Measurements from ENCODE around the gene SETD1A. TPM values are rescaled to one million over a fixed set of nuclear protein-coding genes. Genes with fewer than 3 reads are reported as not detected.

The SETD1A gene
- total and polyA plus RNA-seq, 7 experiments from 2014 or later, result 1.3 to 47.2 (median 32.9) TPM

GRCh38 chr16:30965436-30965835 lies 7.9 kb downstream of the SETD1A start:
- DNase-seq, result no peak
- POLR2A ChIA-PET, result no interaction called here
- H3K4me3 ChIP-seq (ENCODE audit: low read length), result no peak overlapping the region
- Mint-ChIP-seq H3K4me1 (peaks cover under 1 to 13% (median 8%) of the 10 kb centered on the region in 7 donors), H3K36me3 (peaks cover 11 to 58% (median 23%) of the 10 kb centered on the region in 5 donors), H3K9me3 (no peaks in the 10 kb centered on the region), H3K27ac (no peak overlapping the region), H3K27me3 (no peaks in the 10 kb centered on the region), H3K4me3 (no peak overlapping the region)
- no peaks in the 10 kb centered on the region for H3K4me1 ChIP-seq (ENCODE audit: control insufficient read depth in 2 of 2, insufficient read depth in 2 of 2, low read length in 2 of 2)
- peaks cover 17 to 93% (median 18%) of the 10 kb centered on the region in 3 experiments for H3K36me3 ChIP-seq (ENCODE audit: control insufficient read depth in 2 of 3, insufficient read depth in 3 of 3, low read length in 3 of 3)
- intact Hi-C loops (cut with micrococcal nuclease), result no loop called here
- H3K27me3 ChIP-seq (ENCODE audit: control insufficient read depth in 2 of 2, insufficient read depth in 2 of 2, low read length in 2 of 2), result no peaks in the 10 kb centered on the region
- H3K27ac ChIP-seq (ENCODE audit: low read depth, low read length), result no peak overlapping the region
- CTCF ChIA-PET, result no interaction called here
- ATAC-seq, result no peak
- no peaks in the 10 kb centered on the region for H3K9me3 ChIP-seq (ENCODE audit: control insufficient read depth in 2 of 3, low read length in 3 of 3)

- peaks cover 0 to 18% (median 5%) of the 10 kb centered on the region in 7 donors for H3K4me1 Mint-ChIP-seq
- H3K4me1 ChIP-seq (ENCODE audit: control insufficient read depth in 2 of 2, insufficient read depth in 2 of 2, low read length in 2 of 2), result no peaks in the 10 kb centered on the region
- H3K27me3 Mint-ChIP-seq, result no peaks in the 10 kb centered on the region
- H3K4me3 ChIP-seq (ENCODE audit: low read length), result no peak overlapping the region
- intact Hi-C loops (cut with micrococcal nuclease), result no loop called here
- no peak for DNase-seq
- no peaks in the 10 kb centered on the region for H3K27me3 ChIP-seq (ENCODE audit: control insufficient read depth in 2 of 2, insufficient read depth in 2 of 2, low read length in 2 of 2)
- ChIA-PET POLR2A (no interaction called here), CTCF (no interaction called here)
- H3K27ac ChIP-seq (ENCODE audit: low read depth, low read length), result no peak overlapping the region
- H3K9me3 Mint-ChIP-seq, result no peaks in the 10 kb centered on the region
- H3K4me3 Mint-ChIP-seq, result no peak overlapping the region
- H3K36me3 ChIP-seq (ENCODE audit: control insufficient read depth in 2 of 3, insufficient read depth in 3 of 3, low read length in 3 of 3), result peaks cover 15 to 93% (median 17%) of the 10 kb centered on the region in 3 experiments
- peak overlapping the region in 2 of 9 donors; percentile 19 to 31 for H3K27ac Mint-ChIP-seq
- ATAC-seq, result no peak
- H3K9me3 ChIP-seq (ENCODE audit: control insufficient read depth in 2 of 3, low read length in 3 of 3), result no peaks in the 10 kb centered on the region
- peaks cover 18 to 62% (median 27%) of the 10 kb centered on the region in 5 donors for H3K36me3 Mint-ChIP-seq
Measured at GRCh38 chr16:30966033-30966619, 8.6 kb downstream of the SETD1A start.

GRCh38 chr16:30967795-30968194 lies 10.2 kb downstream of the SETD1A start:
- ATAC-seq, result no peak

GRCh38 chr16:30969246-30969842 lies 11.8 kb downstream of the SETD1A start:
- Histone ChIP-seq H3K36me3 (ENCODE audit: control insufficient read depth in 2 of 3, insufficient read depth in 3 of 3, low read length in 3 of 3) (peaks cover 14 to 93% (median 19%) of the 10 kb centered on the region in 3 experiments), H3K27me3 (ENCODE audit: control insufficient read depth in 2 of 2, insufficient read depth in 2 of 2, low read length in 2 of 2) (no peaks in the 10 kb centered on the region), H3K9me3 (ENCODE audit: control insufficient read depth in 2 of 3, low read length in 3 of 3) (no peaks in the 10 kb centered on the region), H3K4me3 (ENCODE audit: low read length) (no peak overlapping the region), H3K4me1 (ENCODE audit: control insufficient read depth in 2 of 2, insufficient read depth in 2 of 2, low read length in 2 of 2) (no peaks in the 10 kb centered on the region), H3K27ac (ENCODE audit: low read depth, low read length) (no peak overlapping the region)
- ChIA-PET POLR2A (interaction anchor here (1.0 kb wide), 2 partner anchors 9 to 20 kb away, joined by 3 read pairs; no protein-coding TSS in a partner anchor), CTCF (no interaction called here)
- no peak overlapping the region for H3K4me3 Mint-ChIP-seq
- peaks cover 27 to 66% (median 36%) of the 10 kb centered on the region in 5 donors for H3K36me3 Mint-ChIP-seq
- ATAC-seq (no peak), DNase-seq (no peak)
- peaks cover 0 to 15% (median 6%) of the 10 kb centered on the region in 7 donors for H3K4me1 Mint-ChIP-seq
- H3K27ac Mint-ChIP-seq, result peak overlapping the region in 1 of 9 donors; percentile 77
- H3K9me3 Mint-ChIP-seq, result no peaks in the 10 kb centered on the region
- H3K27me3 Mint-ChIP-seq, result no peaks in the 10 kb centered on the region
- intact Hi-C loops (cut with micrococcal nuclease), result no loop called here

More at GRCh38 chr16:30967795-30968194, 10.2 kb downstream of the SETD1A start:
- Histone ChIP-seq H3K4me3 (ENCODE audit: low read length) (no peak overlapping the region), H3K4me1 (ENCODE audit: control insufficient read depth in 2 of 2, insufficient read depth in 2 of 2, low read length in 2 of 2) (no peaks in the 10 kb centered on the region), H3K36me3 (ENCODE audit: control insufficient read depth in 2 of 3, insufficient read depth in 3 of 3, low read length in 3 of 3) (peaks cover 19 to 93% (median 19%) of the 10 kb centered on the region in 3 experiments), H3K27me3 (ENCODE audit: control insufficient read depth in 2 of 2, insufficient read depth in 2 of 2, low read length in 2 of 2) (no peaks in the 10 kb centered on the region), H3K27ac (ENCODE audit: low read depth, low read length) (no peak overlapping the region), H3K9me3 (ENCODE audit: control insufficient read depth in 2 of 3, low read length in 3 of 3) (no peaks in the 10 kb centered on the region)
- intact Hi-C loops (cut with micrococcal nuclease), result no loop called here
- Mint-ChIP-seq H3K27ac (peak overlapping the region in 3 of 9 donors; percentile 28 to 55 (median 39)), H3K4me1 (peaks cover 0 to 18% (median 4%) of the 10 kb centered on the region in 7 donors), H3K36me3 (peaks cover 23 to 63% (median 31%) of the 10 kb centered on the region in 5 donors), H3K9me3 (no peaks in the 10 kb centered on the region), H3K4me3 (no peak overlapping the region), H3K27me3 (no peaks in the 10 kb centered on the region)
- ChIA-PET CTCF (no interaction called here), POLR2A (no interaction called here)
- no peak for DNase-seq

GRCh38 chr16:30971298-30971697 lies 13.7 kb downstream of the SETD1A start:
- H3K9me3 ChIP-seq (ENCODE audit: control insufficient read depth in 2 of 3, low read length in 3 of 3), result no peaks in the 10 kb centered on the region
- Mint-ChIP-seq H3K27ac (peak overlapping the region in 2 of 9 donors; percentile 56 to 66), H3K4me3 (peak overlapping the region in 1 of 10 donors; percentile 23), H3K9me3 (no peaks in the 10 kb centered on the region), H3K4me1 (peaks cover 0 to 12% (median 8%) of the 10 kb centered on the region in 7 donors), H3K36me3 (peaks cover 27 to 61% (median 41%) of the 10 kb centered on the region in 5 donors), H3K27me3 (no peaks in the 10 kb centered on the region)
- ChIA-PET POLR2A (no interaction called here), CTCF (no interaction called here)
- no peaks in the 10 kb centered on the region for H3K27me3 ChIP-seq (ENCODE audit: control insufficient read depth in 2 of 2, insufficient read depth in 2 of 2, low read length in 2 of 2)
- H3K4me3 ChIP-seq (ENCODE audit: low read length), result no peak overlapping the region
- no peaks in the 10 kb centered on the region for H3K4me1 ChIP-seq (ENCODE audit: control insufficient read depth in 2 of 2, insufficient read depth in 2 of 2, low read length in 2 of 2)
- peaks cover 14 to 92% (median 16%) of the 10 kb centered on the region in 3 experiments for H3K36me3 ChIP-seq (ENCODE audit: control insufficient read depth in 2 of 3, insufficient read depth in 3 of 3, low read length in 3 of 3)
- intact Hi-C loops (cut with micrococcal nuclease), result no loop called here
- ATAC-seq (no peak), DNase-seq (no peak)
- no peak overlapping the region for H3K27ac ChIP-seq (ENCODE audit: low read depth, low read length)

- Histone ChIP-seq H3K27me3 (ENCODE audit: control insufficient read depth in 2 of 2, insufficient read depth in 2 of 2, low read length in 2 of 2) (no peaks in the 10 kb centered on the region), H3K4me1 (ENCODE audit: control insufficient read depth in 2 of 2, insufficient read depth in 2 of 2, low read length in 2 of 2) (no peaks in the 10 kb centered on the region), H3K9me3 (ENCODE audit: control insufficient read depth in 2 of 3, low read length in 3 of 3) (no peaks in the 10 kb centered on the region), H3K36me3 (ENCODE audit: control insufficient read depth in 2 of 3, insufficient read depth in 3 of 3, low read length in 3 of 3) (peaks cover 11 to 92% (median 14%) of the 10 kb centered on the region in 3 experiments), H3K27ac (ENCODE audit: low read depth, low read length) (no peak overlapping the region), H3K4me3 (ENCODE audit: low read length) (no peak overlapping the region)
- ChIA-PET POLR2A (no interaction called here), CTCF (no interaction called here)
- H3K4me3 Mint-ChIP-seq, result no peak overlapping the region
- peaks cover 0 to 3% (median 0%) of the 10 kb centered on the region in 11 donors for H3K9me3 Mint-ChIP-seq
- no peaks in the 10 kb centered on the region for H3K27me3 Mint-ChIP-seq
- peak overlapping the region in 3 of 9 donors; percentile 32 to 75 (median 53) for H3K27ac Mint-ChIP-seq
- H3K36me3 Mint-ChIP-seq, result peaks cover 25 to 58% (median 35%) of the 10 kb centered on the region in 5 donors
- no peak for ATAC-seq
- DNase-seq, result no peak
- peaks cover 0 to 12% (median 8%) of the 10 kb centered on the region in 7 donors for H3K4me1 Mint-ChIP-seq
- intact Hi-C loops (cut with micrococcal nuclease), result no loop called here
Measured at GRCh38 chr16:30972872-30973271, 15.3 kb downstream of the SETD1A start.
